ENCODE data around the gene SSX4B.

DNA sequence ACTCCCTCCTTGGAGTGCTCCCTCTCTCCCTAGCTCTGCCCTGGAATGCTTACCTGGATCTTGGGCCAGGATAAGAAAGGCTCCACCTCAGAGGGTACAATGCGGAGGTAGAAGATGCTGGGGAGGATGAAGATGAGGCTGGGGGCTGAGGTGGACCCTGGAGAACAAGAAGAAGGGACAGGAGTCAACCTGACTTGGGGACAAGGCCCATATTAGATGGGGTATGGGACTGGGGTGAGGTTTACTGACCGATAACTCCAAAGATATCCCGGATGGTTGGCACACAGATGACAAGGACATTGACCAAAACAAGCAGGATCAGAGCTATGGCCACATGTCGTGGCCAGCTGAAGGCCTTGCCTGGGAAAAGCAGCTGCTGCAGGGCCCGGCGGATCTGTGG is 47.7 kb upstream of the SSX4B start:
- TF ChIP-seq POLR2A (IDR thresholded peaks at IDR 0.05; ENCODE audit: low read depth, low read length) = no peak
- TF ChIP-seq TAF1 (IDR thresholded peaks at IDR 0.05; ENCODE audit: borderline replicate concordance, low read depth, low read length) = no peak
- no peak for TF ChIP-seq POLR2AphosphoS5 (IDR thresholded peaks at IDR 0.05; ENCODE audit: low read depth, low read length)
